HG02870 (cell line): ENCODE measurements around the gene PSG6.
"Not testable (repeated sequence)": the region's sequence is repeated elsewhere in the genome, so short reads cannot be mapped to it uniquely, and the experiment has no call there.

Source experiments
- ATAC-seq: cut with Tn5 transposase; IDR thresholded peaks from one replicate; pipeline ENCODE4 v1.9.1; 2021; ENCODE audit warnings: mild to moderate bottlenecking, moderate library complexity; ENCODE audit not compliant: unreplicated experiment

The PSG6 gene

GRCh38 chr19:42854745-42855144 is 62.9 kb downstream of the PSG6 start:
- ATAC-seq: not testable (repeated sequence)

- ATAC-seq: not testable (repeated sequence)
These were observed 64.5 kb downstream of the PSG6 start for GRCh38 chr19:42853231-42853630.

GRCh38 chr19:42852821-42853220 is 64.9 kb downstream of the PSG6 start:
- ATAC-seq: not testable (repeated sequence)
